NT2/D1 (cell line): ENCODE data around the gene TMX4.

ENCODE experiments used
- DNase-seq: peaks from one replicate; pipeline ENCODE4 v3.0.0-alpha.2; 2011; ENCODE audit warnings: low read depth, low spot score
- H3K27me3 ChIP-seq: 2 replicates; pipeline ENCODE4 v1.6.0; 2011; ENCODE audit warnings: mild to moderate bottlenecking; ENCODE audit not compliant: insufficient read length, insufficient read depth
- H3K36me3 ChIP-seq: 2 replicates; pipeline ENCODE4 v1.6.1; 2011; ENCODE audit warnings: mild to moderate bottlenecking, low read length, mixed read lengths; ENCODE audit not compliant: insufficient read depth, insufficient read length
- H3K4me1 ChIP-seq: 2 replicates; pipeline ENCODE4 v1.5.1; 2011; ENCODE audit not compliant: insufficient read depth, insufficient read length
- H3K4me3 ChIP-seq: 2 replicates; pipeline ENCODE4 v1.5.1; 2011; ENCODE audit warnings: low read depth; ENCODE audit not compliant: insufficient read length
- H3K9ac ChIP-seq: 2 replicates; pipeline ENCODE4 v1.6.0; 2011; ENCODE audit warnings: low read depth; ENCODE audit not compliant: insufficient read length
- H3K9me3 ChIP-seq: 2 replicates; pipeline ENCODE4 v1.5.1; 2011; ENCODE audit warnings: mild to moderate bottlenecking, low read length; ENCODE audit not compliant: insufficient read depth
- SUZ12 ChIP-seq: IDR thresholded peaks from 2 replicates; pipeline ENCODE4 v1.6.1; 2011; ENCODE audit not compliant: insufficient read length, insufficient read depth; ENCODE audit errors: extremely low read depth
- YY1 ChIP-seq: IDR thresholded peaks from 2 replicates; pipeline ENCODE4 v1.6.1; 2011; ENCODE audit not compliant: insufficient read length, insufficient read depth
- ZNF274 ChIP-seq: IDR thresholded peaks from 2 replicates; pipeline ENCODE4 v1.6.1; 2011; ENCODE audit warnings: mild to moderate bottlenecking, low read depth, low read length

Gene TMX4

GRCh38 chr20:8012724-8013123, 6.8 kb downstream of the TMX4 start:
- no peaks in the 10 kb centered on the region for H3K27me3 ChIP-seq
- no peak overlapping the region for H3K9ac ChIP-seq
- no peaks in the 10 kb centered on the region for H3K36me3 ChIP-seq
- no peak overlapping the region for H3K4me3 ChIP-seq
- H3K9me3 ChIP-seq, result no peaks in the 10 kb centered on the region
- no peak for DNase-seq
- TF ChIP-seq YY1 (no peak), ZNF274 (no peak), SUZ12 (no peak)
- H3K4me1 ChIP-seq, result no peaks in the 10 kb centered on the region

- no peak for TF ChIP-seq SUZ12
- no peak for TF ChIP-seq ZNF274
- no peak for TF ChIP-seq YY1
- H3K27me3 ChIP-seq, result no peaks in the 10 kb centered on the region
- no peak overlapping the region for H3K4me3 ChIP-seq
- no peak overlapping the region for H3K9ac ChIP-seq
- no peak for DNase-seq
- no peaks in the 10 kb centered on the region for H3K9me3 ChIP-seq
- no peaks in the 10 kb centered on the region for H3K36me3 ChIP-seq
- H3K4me1 ChIP-seq, result no peaks in the 10 kb centered on the region
Observed at GRCh38 chr20:8008733-8009132, 10.8 kb downstream of the TMX4 start.

- no peak for DNase-seq
- TF ChIP-seq ZNF274 (no peak), YY1 (no peak), SUZ12 (no peak)
- H3K4me3 ChIP-seq, result no peak overlapping the region
- no peaks in the 10 kb centered on the region for H3K27me3 ChIP-seq
- H3K4me1 ChIP-seq, result no peaks in the 10 kb centered on the region
- no peaks in the 10 kb centered on the region for H3K36me3 ChIP-seq
- no peak overlapping the region for H3K9ac ChIP-seq
- no peaks in the 10 kb centered on the region for H3K9me3 ChIP-seq
Observed at GRCh38 chr20:8007490-8007889, 12.1 kb downstream of the TMX4 start.

GRCh38 chr20:8005575-8006366, 13.8 kb downstream of the TMX4 start:
- DNase-seq, result no peak
- no peaks in the 10 kb centered on the region for H3K27me3 ChIP-seq
- H3K9me3 ChIP-seq, result no peaks in the 10 kb centered on the region
- no peak overlapping the region for H3K9ac ChIP-seq
- H3K4me1 ChIP-seq, result no peaks in the 10 kb centered on the region
- no peaks in the 10 kb centered on the region for H3K36me3 ChIP-seq
- TF ChIP-seq SUZ12 (no peak), YY1 (no peak), ZNF274 (no peak)
- no peak overlapping the region for H3K4me3 ChIP-seq

GRCh38 chr20:8005033-8005432, 14.5 kb downstream of the TMX4 start:
- no peak overlapping the region for H3K4me3 ChIP-seq
- TF ChIP-seq ZNF274 (no peak), SUZ12 (no peak)
- H3K9ac ChIP-seq, result no peak overlapping the region
- DNase-seq, result no peak
- no peaks in the 10 kb centered on the region for H3K27me3 ChIP-seq
- H3K9me3 ChIP-seq, result no peaks in the 10 kb centered on the region
- H3K4me1 ChIP-seq, result no peaks in the 10 kb centered on the region
- no peaks in the 10 kb centered on the region for H3K36me3 ChIP-seq

GRCh38 chr20:8002056-8002455, 17.5 kb downstream of the TMX4 start:
- peaks cover 5% of the 10 kb centered on the region for H3K36me3 ChIP-seq
- no peaks in the 10 kb centered on the region for H3K9me3 ChIP-seq
- H3K4me3 ChIP-seq, result no peak overlapping the region
- H3K4me1 ChIP-seq, result no peaks in the 10 kb centered on the region
- no peak for TF ChIP-seq ZNF274
- no peak for TF ChIP-seq SUZ12
- TF ChIP-seq YY1, result no peak
- no peaks in the 10 kb centered on the region for H3K27me3 ChIP-seq
- H3K9ac ChIP-seq, result no peak overlapping the region
- DNase-seq, result no peak

GRCh38 chr20:8000796-8001195, 18.8 kb downstream of the TMX4 start:
- Histone ChIP-seq H3K4me3 (no peak overlapping the region), H3K9me3 (no peaks in the 10 kb centered on the region), H3K27me3 (no peaks in the 10 kb centered on the region), H3K4me1 (no peaks in the 10 kb centered on the region), H3K36me3 (peaks cover 5% of the 10 kb centered on the region), H3K9ac (no peak overlapping the region)
- DNase-seq, result no peak
- TF ChIP-seq ZNF274 (no peak), YY1 (no peak), SUZ12 (no peak)
